MM.1S (cell line): ENCODE data around the gene CASQ1.

ENCODE experiments used
- DNase-seq: peaks from one replicate; pipeline ENCODE4 v3.0.0-alpha.2; 2015
- H2AFZ ChIP-seq: fragments of 300-600 bp; sonication (generic); 2 replicates; pipeline ENCODE4 v1.6.0; 2016; ENCODE audit warnings: antibody characterized with exemption, low read length
- H3F3A ChIP-seq: fragments of 300-600 bp; sonication (generic); 2 replicates; pipeline ENCODE4 v1.6.1; 2016; ENCODE audit warnings: mild to moderate bottlenecking, antibody characterized with exemption, low read length, moderate library complexity, mixed read lengths; ENCODE audit not compliant: insufficient read depth
- H3K27ac ChIP-seq: fragments of 300-600 bp; sonication (generic); 2 replicates; pipeline ENCODE4 v1.5.1; 2016; ENCODE audit warnings: mild to moderate bottlenecking, low read length
- H3K27me3 ChIP-seq: fragments of 300-600 bp; sonication (generic); replicated peaks from 2 replicates; pipeline ENCODE4 v1.6.0; 2016; ENCODE audit warnings: low read length; ENCODE audit not compliant: insufficient read depth
- H3K36me3 ChIP-seq: fragments of 300-600 bp; sonication (generic); replicated peaks from 2 replicates; pipeline ENCODE4 v1.6.1; 2016; ENCODE audit warnings: mild to moderate bottlenecking, low read length, mixed read lengths; ENCODE audit not compliant: insufficient read depth
- H3K4me1 ChIP-seq: fragments of 300-600 bp; sonication (generic); 2 replicates; pipeline ENCODE4 v1.6.1; 2016; ENCODE audit warnings: low read length, mixed read lengths
- H3K4me2 ChIP-seq: fragments of 300-600 bp; sonication (generic); 2 replicates; pipeline ENCODE4 v1.6.0; 2016; ENCODE audit warnings: low read depth, low read length
- H3K4me3 ChIP-seq: fragments of 300-600 bp; sonication (generic); 2 replicates; pipeline ENCODE4 v1.5.1; 2016; ENCODE audit warnings: low read length, mixed read lengths
- H3K79me2 ChIP-seq: fragments of 300-600 bp; sonication (generic); 2 replicates; pipeline ENCODE4 v1.6.1; 2016; ENCODE audit warnings: mixed run types, low read length, mixed read lengths
- H3K9ac ChIP-seq: fragments of 300-600 bp; sonication (generic); 2 replicates; pipeline ENCODE4 v1.6.1; 2016; ENCODE audit warnings: low read length, mixed read lengths
- H3K9me2 ChIP-seq: fragments of 300-600 bp; sonication (generic); replicated peaks from 2 replicates; pipeline ENCODE4 v1.6.1; 2016; ENCODE audit warnings: mild to moderate bottlenecking, low read length, mixed read lengths; ENCODE audit not compliant: insufficient read depth
- H3K9me3 ChIP-seq: fragments of 300-600 bp; sonication (generic); replicated peaks from 2 replicates; pipeline ENCODE4 v1.6.1; 2016; ENCODE audit warnings: mild to moderate bottlenecking, low read length, mixed read lengths; ENCODE audit not compliant: insufficient read depth
- H4K20me1 ChIP-seq: fragments of 300-600 bp; sonication (generic); 2 replicates; pipeline ENCODE4 v1.6.1; 2016; ENCODE audit warnings: mild to moderate bottlenecking, low read length, moderate library complexity, mixed read lengths; ENCODE audit not compliant: insufficient read depth
- CTCF ChIP-seq: fragments of 300-600 bp; sonication (generic); IDR thresholded peaks from 2 replicates; pipeline ENCODE4 v1.5.1; 2016; ENCODE audit warnings: antibody characterized with exemption, low read length, mixed read lengths
- EZH2 ChIP-seq: fragments of 300-600 bp; sonication (generic); optimal IDR thresholded peaks from 2 replicates; pipeline ENCODE3; 2017; ENCODE audit warnings: low read depth, mild to moderate bottlenecking, antibody characterized with exemption, low read length, mixed read lengths
- EZH2phosphoT487 ChIP-seq: fragments of 300-600 bp; sonication (generic); IDR thresholded peaks from 2 replicates; pipeline ENCODE4 v1.6.1; 2018; ENCODE audit warnings: antibody characterized with exemption, low read length

CASQ1 gene

DNA sequence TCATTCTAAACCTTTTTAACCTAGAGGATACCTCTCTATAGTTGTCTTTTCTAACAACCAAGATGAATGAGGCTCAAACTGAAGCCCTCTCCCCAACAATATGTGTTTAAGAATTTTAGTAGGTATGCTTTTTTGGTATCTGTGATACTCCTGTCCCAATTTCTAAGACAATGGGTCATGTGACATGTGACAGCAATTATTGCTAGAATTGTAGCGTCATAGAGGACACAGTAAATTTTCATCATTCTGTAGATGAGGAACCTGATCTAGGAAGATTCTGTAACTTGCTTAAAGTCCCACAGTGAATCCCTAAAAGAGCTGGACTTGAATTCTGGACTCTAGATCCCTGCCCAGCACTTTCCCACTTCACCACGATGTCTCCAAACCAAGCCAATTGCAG lies 11.6 kb upstream of the CASQ1 start:
- H3K9me3 ChIP-seq, result no peaks in the 10 kb centered on the region
- no peaks in the 10 kb centered on the region for H4K20me1 ChIP-seq
- H3K36me3 ChIP-seq, result no peaks in the 10 kb centered on the region
- H3K27me3 ChIP-seq, result no peaks in the 10 kb centered on the region
- no peak overlapping the region for H3K27ac ChIP-seq
- H3K9me2 ChIP-seq, result no peaks in the 10 kb centered on the region
- H3K4me3 ChIP-seq, result no peak overlapping the region
- TF ChIP-seq EZH2 (no peak), CTCF (no peak), EZH2phosphoT487 (no peak)
- no peaks in the 10 kb centered on the region for H3F3A ChIP-seq
- no peak overlapping the region for H2AFZ ChIP-seq
- no peaks in the 10 kb centered on the region for H3K4me1 ChIP-seq
- H3K9ac ChIP-seq, result no peak overlapping the region
- DNase-seq, result no peak
- H3K4me2 ChIP-seq, result no peak overlapping the region
- no peaks in the 10 kb centered on the region for H3K79me2 ChIP-seq

- H4K20me1 ChIP-seq, result no peaks in the 10 kb centered on the region
- H3K9me3 ChIP-seq, result no peaks in the 10 kb centered on the region
- no peaks in the 10 kb centered on the region for H3K9me2 ChIP-seq
- H3K27me3 ChIP-seq, result no peaks in the 10 kb centered on the region
- no peak overlapping the region for H3K4me2 ChIP-seq
- H3K27ac ChIP-seq, result no peak overlapping the region
- no peaks in the 10 kb centered on the region for H3K36me3 ChIP-seq
- H3K9ac ChIP-seq, result no peak overlapping the region
- H3K4me3 ChIP-seq, result no peak overlapping the region
- H2AFZ ChIP-seq, result no peak overlapping the region
- TF ChIP-seq CTCF (no peak), EZH2phosphoT487 (no peak)
- H3F3A ChIP-seq, result no peaks in the 10 kb centered on the region
- no peaks in the 10 kb centered on the region for H3K79me2 ChIP-seq
- DNase-seq, result no peak
- H3K4me1 ChIP-seq, result no peaks in the 10 kb centered on the region
Observed at GRCh38 chr1:160179336-160179735, 11.0 kb upstream of the CASQ1 start.

DNA sequence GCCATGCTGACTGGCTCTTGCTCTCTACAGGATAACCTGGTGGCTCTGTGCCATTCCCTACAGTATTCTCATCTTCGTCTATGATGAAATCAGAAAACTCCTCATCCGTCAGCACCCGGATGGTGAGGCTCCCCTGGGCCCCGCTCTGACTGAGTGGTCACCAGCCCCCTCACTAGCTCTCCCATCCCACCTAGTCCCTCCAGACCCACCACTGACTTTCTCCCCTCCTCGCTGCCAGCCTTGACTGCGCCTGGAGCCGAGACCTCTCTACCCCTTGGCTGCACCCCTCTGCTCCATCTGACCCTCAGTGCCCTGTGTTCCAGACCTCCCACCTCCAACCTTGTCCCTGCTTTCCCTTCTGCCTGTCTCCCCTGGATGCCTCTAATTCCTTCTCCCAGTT lies 4.1 kb upstream of the CASQ1 start:
- Histone ChIP-seq H3K4me3 (no peak overlapping the region), H3K79me2 (no peaks in the 10 kb centered on the region), H3K27me3 (no peaks in the 10 kb centered on the region), H3F3A (no peaks in the 10 kb centered on the region), H3K9ac (no peak overlapping the region), H3K27ac (no peak overlapping the region), H2AFZ (no peak overlapping the region), H3K4me2 (no peak overlapping the region), H3K9me3 (no peaks in the 10 kb centered on the region), H4K20me1 (no peaks in the 10 kb centered on the region), H3K36me3 (no peaks in the 10 kb centered on the region), H3K9me2 (no peaks in the 10 kb centered on the region), H3K4me1 (no peaks in the 10 kb centered on the region)
- no peak for DNase-seq
- TF ChIP-seq EZH2 (no peak), CTCF (no peak), EZH2phosphoT487 (no peak)
